IPS-11a (cell line): ENCODE results near the gene AFAP1.

Source experiments
- H3K4me3 ChIP-seq: one replicate; pipeline ENCODE4 v1.5.1; 2013; ENCODE audit warnings: low read depth, low read length, control low read depth

Gene AFAP1

GRCh38 chr4:7868436-7868775 is 71.3 kb downstream of the AFAP1 start:
- no peak overlapping the region for H3K4me3 ChIP-seq

GRCh38 chr4:7867701-7868435 is 71.8 kb downstream of the AFAP1 start:
- no peak overlapping the region for H3K4me3 ChIP-seq

GRCh38 chr4:7867191-7867590 is 72.5 kb downstream of the AFAP1 start:
- H3K4me3 ChIP-seq: no peak overlapping the region

GRCh38 chr4:7865533-7865932 is 74.1 kb downstream of the AFAP1 start:
- H3K4me3 ChIP-seq: no peak overlapping the region

- H3K4me3 ChIP-seq: no peak overlapping the region
Observed at GRCh38 chr4:7864685-7865084, 75.0 kb downstream of the AFAP1 start.

GRCh38 chr4:7863911-7864681 is 75.6 kb downstream of the AFAP1 start:
- H3K4me3 ChIP-seq: no peak overlapping the region

GRCh38 chr4:7862561-7863192 is 77.0 kb downstream of the AFAP1 start:
- H3K4me3 ChIP-seq: no peak overlapping the region

GRCh38 chr4:7861440-7861881 is 78.2 kb downstream of the AFAP1 start:
- no peak overlapping the region for H3K4me3 ChIP-seq

- no peak overlapping the region for H3K4me3 ChIP-seq
Observed at GRCh38 chr4:7860600-7861163, 79.0 kb downstream of the AFAP1 start.

- no peak overlapping the region for H3K4me3 ChIP-seq
Observed at GRCh38 chr4:7859326-7859725, 80.3 kb downstream of the AFAP1 start.

- no peak overlapping the region for H3K4me3 ChIP-seq
Observed at GRCh38 chr4:7858498-7858897, 81.2 kb downstream of the AFAP1 start.

GRCh38 chr4:7857993-7858392 is 81.7 kb downstream of the AFAP1 start:
- no peak overlapping the region for H3K4me3 ChIP-seq

GRCh38 chr4:7857238-7857701 is 82.4 kb downstream of the AFAP1 start:
- H3K4me3 ChIP-seq: no peak overlapping the region

GRCh38 chr4:7855731-7856130 is 83.9 kb downstream of the AFAP1 start:
- no peak overlapping the region for H3K4me3 ChIP-seq

- no peak overlapping the region for H3K4me3 ChIP-seq
Observed at GRCh38 chr4:7854697-7855370, 84.8 kb downstream of the AFAP1 start.

GRCh38 chr4:7854216-7854615 is 85.4 kb downstream of the AFAP1 start:
- no peak overlapping the region for H3K4me3 ChIP-seq

- no peak overlapping the region for H3K4me3 ChIP-seq
Observed at GRCh38 chr4:7853271-7853670, 86.4 kb downstream of the AFAP1 start.

GRCh38 chr4:7852568-7853185 is 87.0 kb downstream of the AFAP1 start:
- no peak overlapping the region for H3K4me3 ChIP-seq

- no peak overlapping the region for H3K4me3 ChIP-seq
Observed at GRCh38 chr4:7850489-7850888, 89.2 kb downstream of the AFAP1 start.

- H3K4me3 ChIP-seq: no peak overlapping the region
Observed at GRCh38 chr4:7847206-7847605, 92.5 kb downstream of the AFAP1 start.
